HG03066 (cell line): Measurements from ENCODE around the gene GRIK4.

Experiments used
- ATAC-seq: cut with Tn5 transposase; IDR thresholded peaks from one replicate; pipeline ENCODE4 v1.9.1; 2021; ENCODE audit warnings: low read depth; ENCODE audit not compliant: unreplicated experiment

Gene GRIK4

DNA sequence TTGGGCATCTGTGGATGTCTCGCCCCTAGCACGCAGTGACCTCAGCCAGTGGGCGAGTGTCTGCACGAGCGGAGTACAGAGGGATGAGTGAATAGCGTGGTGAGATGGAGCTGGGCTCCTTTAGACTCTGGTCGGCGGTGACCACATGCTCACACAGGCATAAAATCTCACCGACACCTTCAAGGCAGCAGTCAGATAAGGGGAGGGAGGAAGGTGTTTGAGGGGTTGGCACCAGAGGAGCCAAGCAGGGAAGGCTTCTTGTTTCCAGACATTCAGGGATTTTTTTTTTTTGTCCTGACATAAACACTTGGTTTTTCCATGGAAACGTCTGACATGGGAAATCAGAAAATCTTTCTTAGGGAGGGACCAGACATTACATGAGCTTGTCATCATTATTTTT, 35.8 kb downstream of the GRIK4 start:
- no peak for ATAC-seq

DNA sequence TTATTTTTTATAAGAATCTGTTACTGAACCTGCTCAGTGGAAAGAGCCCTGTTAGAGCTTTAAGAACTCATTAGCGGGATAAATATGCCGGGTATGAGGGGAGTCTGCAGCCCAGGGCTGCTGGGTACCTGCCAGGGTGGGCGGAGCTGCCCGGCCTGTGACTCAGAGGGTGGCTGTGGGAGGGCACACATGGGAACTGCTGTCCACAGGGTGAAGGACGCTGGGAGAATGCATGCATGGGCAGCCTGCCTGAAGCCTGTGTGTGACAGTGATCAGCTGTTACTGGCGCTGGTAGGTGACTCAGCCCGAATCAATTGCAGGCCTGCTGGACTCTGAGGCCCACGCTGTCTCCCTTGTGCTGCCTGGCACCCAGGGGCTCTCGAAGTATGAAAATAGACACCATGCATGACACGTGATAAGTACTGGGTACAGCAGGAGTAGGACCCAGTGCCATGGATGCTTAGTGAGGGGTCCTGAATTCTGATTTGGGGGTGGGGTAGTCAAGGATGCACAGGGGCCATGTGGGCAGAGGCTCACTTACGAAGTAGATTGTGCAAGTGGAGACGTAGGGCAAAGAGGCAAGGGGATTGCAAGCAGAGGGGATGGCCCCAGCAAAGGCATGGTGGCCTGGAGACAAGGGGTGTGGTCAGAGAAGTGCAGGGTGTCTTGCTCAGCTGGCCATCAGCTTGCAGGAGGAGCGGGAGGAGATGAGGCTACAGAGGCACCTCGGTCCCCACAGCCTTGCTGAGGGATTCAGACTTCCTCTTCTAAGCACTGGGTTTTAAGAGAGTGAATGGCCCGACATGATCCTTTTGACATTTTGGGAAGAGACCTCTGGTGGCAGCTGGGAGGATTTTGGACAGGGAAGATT, 36.5 kb downstream of the GRIK4 start:
- ATAC-seq: no peak

DNA sequence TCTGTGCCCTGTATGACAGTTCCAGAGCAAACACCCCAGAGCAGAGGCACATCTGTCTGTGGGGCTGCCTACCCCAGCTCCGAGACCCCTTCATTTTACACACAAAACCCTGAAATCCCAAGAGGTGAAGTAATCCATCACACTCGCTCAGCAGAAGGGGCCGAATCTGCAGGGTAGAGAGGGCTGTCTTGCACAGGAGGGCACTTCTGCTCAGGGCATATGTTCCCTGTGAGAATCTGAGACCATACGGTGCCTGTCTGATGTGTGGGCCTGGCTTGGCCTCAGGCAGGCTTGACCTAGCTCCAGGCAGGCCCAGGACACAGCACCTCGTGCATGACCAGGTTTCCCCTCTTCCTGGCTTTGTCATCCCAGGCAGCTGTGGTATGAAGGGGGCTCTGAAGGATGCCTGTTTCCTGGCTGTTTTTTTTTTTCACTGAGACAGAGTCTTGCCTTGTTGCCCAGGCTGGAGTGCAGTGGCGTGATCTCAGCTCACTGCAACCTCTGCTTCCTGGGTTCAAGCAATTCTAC, 37.2 kb downstream of the GRIK4 start:
- no peak for ATAC-seq

DNA sequence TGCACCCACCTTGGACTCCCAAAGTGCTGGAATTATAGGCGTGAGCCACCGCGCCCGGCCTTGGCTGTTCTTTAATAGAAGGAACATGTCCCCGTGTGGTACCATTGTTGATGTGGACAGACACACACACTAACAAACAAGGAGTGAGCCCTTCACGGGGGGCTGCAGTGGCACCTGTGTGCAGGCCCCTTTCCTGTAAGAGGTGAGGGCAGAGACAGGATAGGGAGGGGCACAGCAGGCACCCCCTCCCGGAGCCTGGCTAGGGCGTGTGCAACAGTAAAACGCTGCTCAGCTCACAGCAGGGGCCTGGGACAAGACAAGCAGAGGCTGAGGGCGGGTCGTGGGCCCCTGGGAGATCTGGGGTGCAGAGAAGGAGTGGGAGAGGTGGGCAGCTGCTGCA, 37.8 kb downstream of the GRIK4 start:
- ATAC-seq: no peak

DNA sequence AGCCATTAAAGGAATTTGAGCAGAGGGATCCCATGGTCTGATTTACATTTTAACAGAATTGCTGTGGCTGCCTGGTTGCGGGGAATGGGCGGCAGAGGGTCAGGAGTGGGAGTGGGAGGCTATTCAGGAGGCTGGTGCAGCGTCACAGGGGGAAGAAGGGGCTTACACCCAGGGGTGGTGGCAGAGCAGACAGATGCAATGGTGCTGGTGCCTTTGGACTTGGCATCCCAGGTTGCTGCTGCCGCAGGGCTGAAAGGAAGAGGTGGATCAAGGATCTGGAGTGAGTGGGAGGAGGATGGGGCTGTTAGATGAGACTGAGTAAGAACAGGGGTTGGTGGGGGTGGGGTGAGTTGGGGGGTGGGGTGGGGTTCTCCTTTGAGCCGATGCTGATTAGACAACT, 38.5 kb downstream of the GRIK4 start:
- no peak for ATAC-seq

DNA sequence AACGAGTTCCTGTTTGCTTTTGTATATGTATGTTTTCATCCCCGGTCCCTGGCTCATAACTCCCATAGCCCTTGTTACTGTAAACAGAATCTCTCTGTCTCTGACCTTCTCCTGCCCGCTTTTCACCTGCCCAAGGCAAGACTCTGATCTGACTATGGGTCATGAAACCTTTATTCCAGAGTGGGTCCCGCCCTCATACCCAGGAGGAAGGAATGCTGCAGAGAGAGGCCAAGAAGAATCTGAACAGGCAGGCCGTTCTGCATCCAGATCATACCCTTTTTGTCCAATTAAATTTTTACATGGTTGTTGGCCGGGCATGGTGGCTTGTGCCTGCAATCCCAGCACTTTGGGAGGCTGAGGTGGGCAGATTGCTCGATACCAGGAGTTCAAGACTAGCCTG, 39.6 kb downstream of the GRIK4 start:
- ATAC-seq: no peak

DNA sequence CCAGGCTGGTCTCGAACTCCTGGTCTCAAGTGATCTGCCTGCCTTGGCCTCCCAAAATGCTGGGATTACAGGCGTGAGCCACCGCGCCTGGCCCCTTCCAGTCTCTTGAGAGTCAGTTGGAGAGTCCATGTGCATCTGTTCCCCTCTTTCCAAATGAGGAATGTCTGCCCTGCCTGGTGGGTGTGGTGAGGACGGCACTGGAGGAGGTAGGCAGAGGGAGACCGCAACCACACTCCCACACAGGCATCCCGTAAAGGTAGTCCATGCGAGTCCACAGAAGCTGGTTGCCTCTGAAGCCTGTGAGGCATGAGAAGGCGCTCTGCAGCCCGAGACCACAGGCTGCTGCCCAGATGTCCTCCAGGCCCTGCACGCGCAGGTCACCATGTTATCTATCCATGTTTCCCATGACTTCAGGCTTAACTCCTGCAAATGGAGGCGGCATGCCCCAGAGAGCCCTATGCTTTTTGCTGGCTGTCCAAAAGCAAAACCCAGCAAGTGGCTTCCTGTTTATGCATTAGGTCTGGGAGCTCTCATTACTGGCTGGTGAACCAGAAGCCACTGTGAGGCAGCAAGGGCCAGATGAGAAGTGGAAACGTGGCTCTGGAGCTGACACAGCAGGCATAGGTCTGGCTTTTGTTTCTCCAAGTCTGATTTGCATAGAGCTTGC, 43.4 kb downstream of the GRIK4 start:
- no peak for ATAC-seq

DNA sequence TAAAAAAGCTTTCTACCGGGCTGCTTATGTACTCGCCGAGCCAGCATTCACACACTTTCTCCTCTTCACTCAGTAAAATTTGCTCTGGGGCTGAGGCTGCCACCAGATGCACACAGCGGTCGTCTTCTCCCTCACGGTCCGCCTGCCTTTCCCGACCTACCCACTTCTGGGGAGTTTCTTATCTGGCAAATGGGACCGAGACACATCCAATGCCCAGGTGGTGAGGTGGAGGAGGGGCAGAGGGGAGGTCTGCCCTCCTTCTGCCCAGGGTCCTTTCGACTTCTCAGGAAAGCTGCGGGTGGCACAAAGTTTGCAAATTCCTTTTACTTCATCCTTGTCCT, 43.9 kb downstream of the GRIK4 start:
- no peak for ATAC-seq

DNA sequence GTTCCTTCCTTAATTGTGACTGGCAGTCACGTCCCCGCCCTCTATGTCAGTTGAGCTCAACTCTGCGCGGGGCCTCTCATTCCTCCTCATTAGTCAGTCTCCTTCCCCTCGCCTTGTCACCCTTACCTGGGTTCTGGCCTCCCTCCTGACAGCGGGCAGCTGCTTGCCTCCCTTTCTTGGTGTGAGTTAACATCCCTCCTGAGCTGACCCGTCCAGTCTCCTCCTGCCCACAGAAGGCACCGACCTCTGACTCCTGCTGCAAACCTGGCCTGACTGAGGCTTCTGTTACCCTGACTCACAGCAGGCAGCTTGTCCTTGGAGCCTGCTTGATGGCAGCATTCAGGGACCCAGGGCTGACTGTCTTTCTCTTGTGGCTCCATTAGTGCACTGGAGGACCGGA, 45.2 kb downstream of the GRIK4 start:
- ATAC-seq: no peak

DNA sequence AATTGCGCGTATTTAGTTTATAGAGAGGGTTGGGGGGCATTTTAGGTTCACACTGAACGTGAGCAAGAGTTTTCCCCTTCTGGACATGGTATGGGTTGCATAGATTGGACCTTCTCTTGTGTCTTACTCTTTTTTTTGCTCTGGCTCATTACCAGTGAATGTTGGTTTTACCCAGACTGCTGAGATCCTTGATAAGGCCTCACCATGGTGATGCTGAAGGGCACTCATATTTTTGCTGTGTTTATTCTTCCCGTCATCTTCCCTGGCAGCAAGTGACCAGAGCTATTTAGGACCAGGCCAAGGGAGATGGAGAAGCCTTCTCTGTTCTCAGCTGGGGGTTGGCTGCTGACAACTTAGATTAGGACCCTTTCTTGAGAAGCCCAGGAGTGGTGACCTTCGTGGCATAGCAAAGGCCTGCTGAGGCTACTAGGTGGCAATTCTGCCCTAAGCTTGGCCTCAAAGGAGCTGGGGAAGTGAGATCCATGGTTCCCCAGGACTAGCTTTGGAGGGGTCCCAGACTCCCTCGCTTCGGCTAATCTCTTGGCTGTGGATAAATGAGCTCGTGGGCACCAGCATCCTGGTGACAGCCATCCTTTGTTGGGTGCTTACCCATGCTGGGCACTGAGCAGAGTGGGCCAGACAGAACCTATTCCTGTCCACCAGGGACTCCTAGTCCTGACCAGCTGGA, 47.3 kb downstream of the GRIK4 start:
- ATAC-seq: no peak

DNA sequence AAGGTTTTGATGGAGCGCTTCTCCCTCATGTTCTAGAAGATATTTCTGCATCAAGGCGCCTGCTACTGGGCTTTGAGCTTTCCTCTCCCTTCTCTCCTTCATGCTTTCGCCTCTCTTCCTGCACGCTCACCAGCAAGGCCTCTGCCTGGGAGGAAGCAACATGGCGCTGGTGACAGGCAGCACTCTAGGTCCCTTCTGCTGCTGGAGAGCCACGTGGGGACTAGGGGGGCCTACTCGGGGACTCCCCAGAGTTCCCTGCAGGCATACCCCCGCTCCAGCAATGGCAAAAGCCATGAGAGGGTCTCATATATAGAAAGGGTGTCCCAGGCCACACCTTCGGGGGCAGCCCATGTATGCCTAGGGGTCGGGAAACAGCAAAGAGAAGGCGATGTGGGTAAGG, 49.7 kb downstream of the GRIK4 start:
- ATAC-seq: no peak

DNA sequence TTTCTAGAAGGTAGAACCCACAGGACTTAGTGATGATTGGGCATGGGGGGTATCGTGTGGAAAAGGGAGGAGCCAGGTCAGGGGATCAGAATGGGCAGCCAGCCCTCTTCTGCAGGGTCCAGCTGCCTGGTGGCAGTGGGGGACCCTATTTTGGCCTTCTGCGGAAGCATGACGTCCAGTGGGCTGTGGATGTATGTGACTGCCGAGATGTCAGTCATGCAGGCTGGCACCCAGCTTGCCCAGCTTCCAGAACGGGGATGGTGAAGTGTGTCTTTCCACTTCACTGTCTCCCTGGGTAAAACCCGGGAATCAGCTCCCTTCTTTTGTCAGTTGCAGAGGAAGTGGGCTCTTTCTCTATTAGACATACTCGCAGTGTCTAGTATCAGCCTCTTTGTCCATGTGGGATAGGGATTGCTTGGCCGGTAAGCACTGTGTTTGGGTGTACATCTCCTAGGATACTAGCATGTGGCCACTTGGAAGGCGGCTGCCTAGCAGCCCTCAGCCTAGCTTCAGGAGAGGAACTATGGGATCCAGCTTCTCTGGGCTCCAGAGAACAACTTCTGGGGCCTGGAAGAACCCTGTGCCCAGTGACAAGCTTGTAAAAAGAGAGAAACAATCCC, 51.4 kb downstream of the GRIK4 start:
- no peak for ATAC-seq

DNA sequence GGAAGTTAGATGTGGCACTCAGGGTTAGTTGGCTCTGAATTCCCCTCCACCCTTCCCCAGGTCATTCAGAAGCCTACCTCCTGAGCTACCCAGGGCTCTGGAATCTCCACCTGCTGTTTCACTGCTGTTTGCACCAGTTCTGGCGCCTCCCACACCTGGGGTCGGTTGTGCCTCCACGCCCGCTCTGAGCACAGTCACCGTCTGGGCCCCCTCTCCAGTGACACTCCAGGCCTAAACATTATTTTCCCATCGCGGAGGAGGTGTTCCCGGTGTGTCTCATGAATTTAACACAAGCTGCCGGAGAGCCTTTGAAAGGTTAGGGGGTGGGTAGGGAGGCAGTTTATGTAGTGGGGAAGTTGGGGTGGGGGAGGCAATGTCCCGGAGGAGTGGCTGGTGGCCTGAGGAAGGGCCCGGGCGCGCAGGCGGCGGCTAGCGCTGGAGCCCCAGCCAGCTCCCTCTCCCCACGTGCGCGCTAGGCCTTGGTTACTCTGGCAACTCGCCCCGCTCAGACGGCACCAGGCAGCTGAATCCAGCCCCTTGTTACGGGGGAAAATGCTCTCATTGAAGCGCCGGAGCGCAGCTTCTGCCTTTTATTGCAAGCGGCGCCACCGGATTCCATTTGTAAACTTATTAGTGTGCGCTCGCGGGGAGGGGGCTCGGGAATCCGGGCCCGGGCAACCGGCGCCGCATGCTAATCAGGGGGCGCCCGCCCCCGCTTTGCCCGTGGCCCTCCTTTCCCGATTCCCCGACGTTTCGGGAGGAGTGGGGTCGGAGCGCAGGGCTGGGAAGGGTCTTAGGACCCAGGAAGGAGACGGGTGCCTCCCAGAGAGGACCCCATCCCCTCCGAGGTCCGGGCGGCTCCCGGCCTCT, 52.4 kb downstream of the GRIK4 start:
- ATAC-seq: no peak

DNA sequence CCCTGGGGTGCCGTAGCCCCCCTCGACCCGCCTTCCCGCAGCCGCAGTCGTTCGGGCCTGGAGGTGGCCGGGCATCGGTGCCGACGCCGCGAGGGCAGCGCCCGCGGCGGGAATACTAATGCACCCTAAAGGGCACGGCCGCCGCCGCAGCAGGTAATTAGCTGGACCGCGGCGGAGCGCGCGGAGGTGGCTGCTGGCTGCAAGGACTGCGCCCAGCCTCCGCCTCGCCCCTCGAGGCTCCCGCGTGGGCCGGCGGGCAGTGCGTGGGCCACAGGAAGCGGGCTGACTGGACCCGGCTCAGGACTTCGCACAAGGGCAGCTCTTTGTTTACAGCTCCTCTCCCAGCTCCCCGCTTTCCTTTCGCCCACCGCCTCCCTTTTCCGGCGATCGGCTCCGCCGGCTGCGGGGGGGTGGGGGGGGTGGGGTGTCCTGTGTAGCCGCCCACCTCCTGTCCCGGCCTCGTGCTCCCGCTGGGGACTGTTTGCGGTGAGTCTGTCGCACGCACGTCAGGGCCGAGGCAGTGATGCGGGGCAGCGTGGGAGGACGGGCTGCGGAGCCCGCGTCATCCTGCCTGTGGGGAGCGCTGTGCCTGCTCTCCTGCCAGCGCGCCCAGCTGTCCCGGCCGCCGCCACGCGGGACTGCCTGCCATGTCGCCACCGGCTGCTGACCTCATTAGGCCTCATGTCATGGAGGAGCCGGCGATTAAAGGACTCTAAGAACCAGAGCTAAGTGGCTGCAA, 53.2 kb downstream of the GRIK4 start:
- ATAC-seq: peak; percentile 76

DNA sequence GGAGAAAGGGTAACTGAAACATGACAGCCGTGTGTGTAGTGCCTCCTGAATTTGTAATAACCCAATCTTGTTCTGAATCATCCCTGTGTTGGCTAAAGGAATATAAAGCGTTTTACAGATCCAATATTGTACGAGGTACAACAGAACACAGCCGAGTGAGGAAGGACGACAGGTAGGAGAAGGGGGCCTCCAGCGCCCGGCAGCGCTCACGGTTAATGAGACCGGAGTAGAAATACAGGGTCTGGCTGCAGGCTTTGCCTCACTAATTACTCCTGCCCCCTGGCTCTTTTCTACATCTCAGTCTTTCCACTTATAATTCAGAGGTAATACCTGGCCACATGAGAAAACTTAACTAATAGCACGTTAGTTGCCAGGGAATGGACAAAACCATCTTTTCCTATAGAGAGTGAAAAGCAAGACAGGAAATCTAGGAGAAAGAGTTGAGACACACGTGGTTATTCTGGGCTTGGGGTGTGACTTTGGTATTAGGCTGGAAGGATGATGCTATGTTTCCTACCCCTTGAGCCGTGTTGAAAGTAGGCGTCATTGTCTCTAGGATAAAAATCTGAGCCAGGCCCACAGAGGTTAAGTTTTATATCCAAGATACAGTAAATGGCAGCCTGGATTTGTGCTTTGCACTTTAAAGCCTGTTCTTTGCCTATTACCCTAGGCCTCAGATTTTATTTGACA, 54.1 kb downstream of the GRIK4 start:
- no peak for ATAC-seq

DNA sequence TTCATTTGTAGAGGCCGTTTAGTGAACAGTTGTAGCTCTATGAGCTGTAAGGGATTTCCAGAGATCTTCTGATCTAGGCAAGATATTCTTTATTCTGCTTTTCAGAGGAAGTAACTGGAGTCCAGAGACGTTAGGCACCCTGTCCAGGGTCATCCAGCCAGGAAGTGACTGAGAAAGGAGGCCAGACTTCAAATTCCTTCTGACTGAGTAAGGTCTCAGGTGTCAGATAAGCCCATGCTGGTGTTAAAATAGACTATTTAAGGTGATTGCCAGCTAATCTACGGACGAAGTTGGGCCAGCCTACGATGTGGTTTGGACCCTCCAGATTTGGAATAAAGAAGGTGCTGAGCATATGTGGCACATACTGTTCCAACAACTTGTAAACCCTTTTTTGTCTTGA, 54.6 kb downstream of the GRIK4 start:
- no peak for ATAC-seq

DNA sequence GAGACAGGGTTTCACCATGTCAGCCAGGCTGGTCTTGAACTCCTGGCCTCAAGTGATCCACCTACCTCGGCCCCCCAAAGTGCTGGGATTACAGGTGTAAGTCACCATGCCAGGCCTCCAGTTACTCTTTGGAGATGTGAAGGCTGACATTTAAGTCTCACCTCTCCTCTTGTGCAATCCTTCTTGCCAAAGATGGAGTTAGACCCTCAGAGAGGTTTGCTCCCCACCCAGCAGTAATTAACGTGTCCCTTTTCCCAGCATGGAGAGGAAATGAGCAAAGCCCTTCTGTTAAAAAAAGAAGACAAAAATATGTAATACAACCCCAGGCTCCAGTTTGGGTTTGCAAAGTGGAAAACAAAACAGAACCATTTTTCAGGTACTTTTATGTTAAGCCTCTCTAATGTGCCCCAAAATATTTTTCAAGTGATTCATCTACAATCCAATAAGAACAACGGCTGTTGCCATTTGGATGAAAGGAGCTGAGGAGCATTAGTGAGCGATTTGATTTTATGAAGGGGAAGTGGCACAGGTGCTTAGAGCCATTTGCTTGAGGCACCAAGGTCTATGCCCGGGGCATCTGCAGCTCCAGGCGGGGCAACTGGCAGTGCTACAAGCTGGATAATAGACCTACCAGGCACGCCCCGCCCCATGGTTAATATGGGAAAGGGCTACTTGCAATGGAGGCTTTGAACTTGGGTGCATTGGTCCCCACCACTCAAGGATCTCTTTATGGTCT, 57.2 kb downstream of the GRIK4 start:
- ATAC-seq: no peak

DNA sequence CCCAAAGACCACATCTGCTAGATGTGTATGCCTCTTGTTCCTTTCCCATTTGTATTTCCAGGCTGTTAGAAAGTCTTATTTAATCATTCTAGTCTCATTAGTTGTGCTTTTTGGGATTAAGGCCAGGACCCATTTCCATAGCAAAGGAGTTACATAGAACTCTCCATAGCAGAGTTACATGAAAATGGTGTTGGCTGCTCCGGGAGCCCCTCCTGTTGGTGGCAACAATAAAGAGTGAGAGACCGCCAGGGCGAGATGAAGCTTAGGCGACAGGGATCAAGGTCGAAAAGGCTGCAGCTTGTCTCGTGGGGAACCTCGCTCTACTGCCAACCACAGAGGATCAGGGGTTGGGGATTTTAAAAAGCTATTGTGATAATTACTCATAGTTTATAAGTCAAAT, 58.3 kb downstream of the GRIK4 start:
- no peak for ATAC-seq
